ENCODE data around the gene TBC1D1.

TBC1D1 gene

GRCh38 chr4:37976507-37976906 lies 85.6 kb downstream of the TBC1D1 start:
- H3K18ac ChIP-seq (ENCODE audit: low read depth in 1 of 2, low read length in 2 of 2): no peak overlapping the region
- peak overlapping the region; percentile 74 for H3K9ac ChIP-seq (ENCODE audit: low read length)
- peak overlapping the region in 1 of 2 experiments; percentile 75 for H3K4me3 ChIP-seq (ENCODE audit: insufficient read depth in 1 of 2, low read depth in 1 of 2, low read length in 2 of 2)
- peak overlapping the region; percentile 80 for H3K4me2 ChIP-seq (ENCODE audit: low read length, poor library complexity, severe bottlenecking)
- H3K4ac ChIP-seq (ENCODE audit: low read depth in 1 of 2, low read length in 2 of 2): no peak overlapping the region
- no peak overlapping the region for H4K91ac ChIP-seq (ENCODE audit: low read length)
- no peak for DNase-seq
- H2AK5ac ChIP-seq (ENCODE audit: low read length, severe bottlenecking): no peak overlapping the region
- H2BK120ac ChIP-seq (ENCODE audit: low read depth, low read length): no peak overlapping the region
- peak overlapping the region; percentile 60 for H3K27ac ChIP-seq (ENCODE audit: low read length, poor library complexity, severe bottlenecking)
- H3K23ac ChIP-seq (ENCODE audit: low read length in 2 of 2): no peak overlapping the region
- WGBS: 70% methylated on average over 2 of the region's 3 CpGs
- H2BK5ac ChIP-seq (ENCODE audit: low read depth, low read length, poor library complexity, severe bottlenecking): no peak overlapping the region
- no peaks in the 10 kb centered on the region for H3K36me3 ChIP-seq (ENCODE audit: control insufficient read depth in 1 of 2, insufficient read depth in 2 of 2, low read depth in 1 of 2, low read length in 2 of 2)
- H2BK12ac ChIP-seq (ENCODE audit: low read length in 2 of 2): no peak overlapping the region
- H3K4me1 ChIP-seq (ENCODE audit: control insufficient read depth, insufficient read depth, low read depth, low read length): peaks cover 5% of the 10 kb centered on the region
- peaks cover 8% of the 10 kb centered on the region for H3K79me1 ChIP-seq (replicated peaks; ENCODE audit: low read length, poor library complexity, severe bottlenecking)
- no peak overlapping the region for H3K14ac ChIP-seq (ENCODE audit: low read length in 2 of 2)
- no peak overlapping the region for H4K8ac ChIP-seq (ENCODE audit: low read length)
- no peak overlapping the region for H2AFZ ChIP-seq (ENCODE audit: low read depth, low read length)
- no peaks in the 10 kb centered on the region for H3K27me3 ChIP-seq (ENCODE audit: control insufficient read depth in 1 of 2, insufficient read depth in 1 of 2, low read length in 2 of 2)
- no peak overlapping the region for H2BK15ac ChIP-seq (ENCODE audit: low read depth, poor library complexity, severe bottlenecking)
- no peaks in the 10 kb centered on the region for H3K9me3 ChIP-seq (ENCODE audit: control insufficient read depth, low read length)

GRCh38 chr4:37976991-37977470 lies 86.1 kb downstream of the TBC1D1 start:
- peak overlapping the region; percentile 41 for H4K8ac ChIP-seq (ENCODE audit: low read length)

GRCh38 chr4:37977471-37978247 lies 86.8 kb downstream of the TBC1D1 start:
- Histone ChIP-seq H3K79me1 (replicated peaks; ENCODE audit: low read length, poor library complexity, severe bottlenecking) (peaks cover 8% of the 10 kb centered on the region), H2AK5ac (ENCODE audit: low read length, severe bottlenecking) (no peak overlapping the region), H3K18ac (ENCODE audit: low read depth in 1 of 2, low read length in 2 of 2) (peak overlapping the region; percentile 83 to 87), H2AFZ (ENCODE audit: low read depth, low read length) (peak overlapping the region; percentile 69), H4K91ac (ENCODE audit: low read length) (no peak overlapping the region), H3K27ac (ENCODE audit: low read length, poor library complexity, severe bottlenecking) (peak overlapping the region; percentile 0), H3K36me3 (ENCODE audit: control insufficient read depth in 1 of 2, insufficient read depth in 2 of 2, low read depth in 1 of 2, low read length in 2 of 2) (no peaks in the 10 kb centered on the region), H3K9me3 (ENCODE audit: control insufficient read depth, low read length) (no peaks in the 10 kb centered on the region), H2BK120ac (ENCODE audit: low read depth, low read length) (peak overlapping the region; percentile 94), H2BK12ac (ENCODE audit: low read length in 2 of 2) (peak overlapping the region in 1 of 2 experiments; percentile 88), H3K4me2 (ENCODE audit: low read length, poor library complexity, severe bottlenecking) (peak overlapping the region; percentile 60), H3K9ac (ENCODE audit: low read length) (peak overlapping the region; percentile 77), H3K14ac (ENCODE audit: low read length in 2 of 2) (peak overlapping the region in 1 of 2 experiments; percentile 29), H3K27me3 (ENCODE audit: control insufficient read depth in 1 of 2, insufficient read depth in 1 of 2, low read length in 2 of 2) (no peaks in the 10 kb centered on the region), H3K23ac (ENCODE audit: low read length in 2 of 2) (peak overlapping the region in 1 of 2 experiments; percentile 78), H4K8ac (ENCODE audit: low read length) (no peak overlapping the region), H3K4me3 (ENCODE audit: insufficient read depth in 1 of 2, low read depth in 1 of 2, low read length in 2 of 2) (peak overlapping the region; percentile 80 to 89), H2BK5ac (ENCODE audit: low read depth, low read length, poor library complexity, severe bottlenecking) (peak overlapping the region; percentile 73), H2BK15ac (ENCODE audit: low read depth, poor library complexity, severe bottlenecking) (peak overlapping the region; percentile 98), H3K4me1 (ENCODE audit: control insufficient read depth, insufficient read depth, low read depth, low read length) (peaks cover 7% of the 10 kb centered on the region), H3K4ac (ENCODE audit: low read depth in 1 of 2, low read length in 2 of 2) (peak overlapping the region; percentile 74 to 93)
- peak; percentile 76 for DNase-seq
- 2% methylated on average over 40 of the region's 74 CpGs for WGBS

More at GRCh38 chr4:37976991-37977470, 86.1 kb downstream of the TBC1D1 start:
- Histone ChIP-seq H2BK12ac (ENCODE audit: low read length in 2 of 2) (no peak overlapping the region), H3K79me1 (replicated peaks; ENCODE audit: low read length, poor library complexity, severe bottlenecking) (peaks cover 8% of the 10 kb centered on the region), H3K14ac (ENCODE audit: low read length in 2 of 2) (no peak overlapping the region), H3K9ac (ENCODE audit: low read length) (peak overlapping the region; percentile 77), H3K4ac (ENCODE audit: low read depth in 1 of 2, low read length in 2 of 2) (peak overlapping the region in 1 of 2 experiments; percentile 93), H4K91ac (ENCODE audit: low read length) (no peak overlapping the region), H3K27me3 (ENCODE audit: control insufficient read depth in 1 of 2, insufficient read depth in 1 of 2, low read length in 2 of 2) (no peaks in the 10 kb centered on the region), H2AFZ (ENCODE audit: low read depth, low read length) (peak overlapping the region; percentile 69), H2AK5ac (ENCODE audit: low read length, severe bottlenecking) (no peak overlapping the region), H3K23ac (ENCODE audit: low read length in 2 of 2) (no peak overlapping the region), H3K4me3 (ENCODE audit: insufficient read depth in 1 of 2, low read depth in 1 of 2, low read length in 2 of 2) (peak overlapping the region; percentile 80 to 89), H2BK5ac (ENCODE audit: low read depth, low read length, poor library complexity, severe bottlenecking) (peak overlapping the region; percentile 73), H3K9me3 (ENCODE audit: control insufficient read depth, low read length) (no peaks in the 10 kb centered on the region), H2BK120ac (ENCODE audit: low read depth, low read length) (peak overlapping the region; percentile 94), H3K36me3 (ENCODE audit: control insufficient read depth in 1 of 2, insufficient read depth in 2 of 2, low read depth in 1 of 2, low read length in 2 of 2) (no peaks in the 10 kb centered on the region), H3K4me2 (ENCODE audit: low read length, poor library complexity, severe bottlenecking) (peak overlapping the region; percentile 80), H3K27ac (ENCODE audit: low read length, poor library complexity, severe bottlenecking) (peak overlapping the region; percentile 60), H3K18ac (ENCODE audit: low read depth in 1 of 2, low read length in 2 of 2) (peak overlapping the region; percentile 83 to 87), H3K4me1 (ENCODE audit: control insufficient read depth, insufficient read depth, low read depth, low read length) (peaks cover 7% of the 10 kb centered on the region), H2BK15ac (ENCODE audit: low read depth, poor library complexity, severe bottlenecking) (peak overlapping the region; percentile 98)
- DNase-seq: peak; percentile 76
- 0% methylated on average over 19 of the region's 50 CpGs for WGBS

- no peak overlapping the region for H3K23ac ChIP-seq (ENCODE audit: low read length in 2 of 2)
- H3K14ac ChIP-seq (ENCODE audit: low read length in 2 of 2): no peak overlapping the region
- peak overlapping the region; percentile 0 for H3K27ac ChIP-seq (ENCODE audit: low read length, poor library complexity, severe bottlenecking)
- no peak overlapping the region for H2BK120ac ChIP-seq (ENCODE audit: low read depth, low read length)
- no peak overlapping the region for H4K91ac ChIP-seq (ENCODE audit: low read length)
- no peak overlapping the region for H3K4ac ChIP-seq (ENCODE audit: low read depth in 1 of 2, low read length in 2 of 2)
- WGBS: 40% methylated on average over 9 of the region's 11 CpGs
- H4K8ac ChIP-seq (ENCODE audit: low read length): no peak overlapping the region
- peak overlapping the region; percentile 77 for H3K9ac ChIP-seq (ENCODE audit: low read length)
- peak overlapping the region; percentile 60 for H3K4me2 ChIP-seq (ENCODE audit: low read length, poor library complexity, severe bottlenecking)
- H2AFZ ChIP-seq (ENCODE audit: low read depth, low read length): peak overlapping the region; percentile 60
- H3K9me3 ChIP-seq (ENCODE audit: control insufficient read depth, low read length): no peaks in the 10 kb centered on the region
- H3K4me3 ChIP-seq (ENCODE audit: insufficient read depth in 1 of 2, low read depth in 1 of 2, low read length in 2 of 2): peak overlapping the region; percentile 21 to 80
- H2BK15ac ChIP-seq (ENCODE audit: low read depth, poor library complexity, severe bottlenecking): no peak overlapping the region
- H3K27me3 ChIP-seq (ENCODE audit: control insufficient read depth in 1 of 2, insufficient read depth in 1 of 2, low read length in 2 of 2): no peaks in the 10 kb centered on the region
- no peak overlapping the region for H2AK5ac ChIP-seq (ENCODE audit: low read length, severe bottlenecking)
- peaks cover 9% of the 10 kb centered on the region for H3K4me1 ChIP-seq (ENCODE audit: control insufficient read depth, insufficient read depth, low read depth, low read length)
- H3K36me3 ChIP-seq (ENCODE audit: control insufficient read depth in 1 of 2, insufficient read depth in 2 of 2, low read depth in 1 of 2, low read length in 2 of 2): no peaks in the 10 kb centered on the region
- H3K18ac ChIP-seq (ENCODE audit: low read depth in 1 of 2, low read length in 2 of 2): peak overlapping the region; percentile 1 to 56
- peaks cover 9% of the 10 kb centered on the region for H3K79me1 ChIP-seq (replicated peaks; ENCODE audit: low read length, poor library complexity, severe bottlenecking)
- H2BK12ac ChIP-seq (ENCODE audit: low read length in 2 of 2): no peak overlapping the region
- H2BK5ac ChIP-seq (ENCODE audit: low read depth, low read length, poor library complexity, severe bottlenecking): no peak overlapping the region
- DNase-seq: no peak
Measured at GRCh38 chr4:37978248-37978924, 87.5 kb downstream of the TBC1D1 start.

Measured in mesenchymal stem cell (in vitro differentiated cells and primary cell).